Measurements from ENCODE around the gene NTSR1.

Gene NTSR1

GRCh38 chr20:62740286-62741141, 31.9 kb downstream of the NTSR1 start:
- DNase-seq (ENCODE audit: low read depth), result peak; percentile 29

DNA sequence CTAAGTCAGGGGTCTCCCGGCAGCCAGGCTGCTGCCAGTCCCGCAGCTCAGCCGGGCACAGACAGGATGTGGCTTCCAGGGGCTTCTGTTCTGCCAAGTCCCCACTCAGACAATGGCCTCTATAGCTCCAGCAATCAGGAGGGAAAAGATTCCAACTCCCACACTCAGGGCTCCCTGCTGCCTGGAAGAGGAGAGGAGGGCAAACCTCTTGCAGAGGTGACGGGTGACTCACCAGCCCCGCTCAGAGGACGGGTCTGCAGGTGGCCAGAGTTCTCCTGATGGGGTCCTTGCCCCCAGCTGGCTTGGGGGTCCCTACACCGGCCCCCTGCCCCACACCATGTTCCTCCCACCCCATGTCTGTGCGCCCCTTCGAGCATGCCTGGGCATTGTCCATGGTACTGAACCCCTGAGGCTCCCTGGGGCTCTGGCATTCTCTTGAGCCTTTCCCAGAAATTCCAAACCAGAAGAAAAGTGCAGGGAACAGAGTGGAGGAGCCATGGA, 32.6 kb downstream of the NTSR1 start:
- DNase-seq (ENCODE audit: low read depth), result no peak

- no peak for DNase-seq (ENCODE audit: low read depth)
Measured at GRCh38 chr20:62741701-62742491, 33.3 kb downstream of the NTSR1 start.

DNA sequence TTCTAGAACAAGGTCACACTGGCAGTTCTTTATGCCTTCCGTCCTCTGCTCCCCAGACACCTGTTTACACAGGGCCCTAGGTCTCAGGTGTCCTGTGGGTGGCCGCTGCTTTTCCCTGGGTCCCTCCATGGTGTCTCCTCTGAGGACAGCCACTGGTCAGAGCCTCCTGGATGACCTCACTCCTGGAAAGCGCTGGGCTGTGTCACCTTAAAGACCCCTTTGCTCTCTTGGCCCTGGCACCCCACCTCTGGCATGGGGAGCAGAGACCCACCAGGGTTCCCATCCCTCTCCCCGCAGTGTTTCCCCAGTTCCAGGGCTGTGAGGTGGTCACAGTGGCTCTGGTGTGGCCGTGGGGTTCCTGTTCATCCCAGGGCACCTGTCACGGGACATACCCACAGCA, 33.9 kb downstream of the NTSR1 start:
- no peak for DNase-seq (ENCODE audit: low read depth)

DNA sequence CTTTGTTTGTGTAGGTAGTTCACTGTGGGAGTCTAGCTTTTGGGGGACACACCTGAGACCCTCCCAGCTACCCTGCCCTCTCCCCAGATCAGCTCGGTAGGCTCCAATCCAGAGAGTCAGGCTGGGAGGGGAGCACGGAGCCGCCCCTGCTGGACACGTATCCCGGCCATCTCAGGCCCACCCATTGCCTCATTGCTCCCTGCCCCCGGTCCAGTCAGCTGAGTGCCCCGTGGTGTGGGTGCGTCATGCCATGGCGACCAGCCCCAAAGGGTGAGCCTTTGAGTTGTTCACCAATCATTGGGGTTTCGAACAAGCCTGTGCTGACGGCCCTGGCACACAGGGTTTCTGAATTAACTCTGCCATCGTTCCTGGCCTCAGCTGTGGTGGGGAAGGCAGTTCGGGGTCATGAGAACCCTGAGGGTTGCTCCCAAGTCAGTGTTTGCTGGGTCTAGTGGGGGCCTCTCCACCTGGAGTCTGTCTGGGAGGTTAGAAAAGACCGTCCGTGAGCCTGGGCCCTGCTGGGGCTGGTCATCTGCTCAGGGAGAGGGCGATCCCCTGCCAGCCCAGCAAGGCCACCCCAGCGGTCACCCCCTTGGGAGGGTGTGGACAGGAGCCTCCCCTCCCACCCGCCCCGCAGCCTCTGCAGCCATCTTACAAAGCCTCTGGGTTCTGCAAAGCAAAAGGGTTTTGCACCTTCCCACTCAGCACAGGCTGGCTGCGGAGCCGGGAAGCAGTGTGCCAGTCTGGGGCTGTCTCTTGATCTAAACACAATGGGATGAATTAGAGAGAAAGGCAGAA, 34.5 kb downstream of the NTSR1 start:
- DNase-seq (ENCODE audit: low read depth), result no peak

- no peak for DNase-seq (ENCODE audit: low read depth)
Measured at GRCh38 chr20:62743777-62744317, 35.2 kb downstream of the NTSR1 start.

DNA sequence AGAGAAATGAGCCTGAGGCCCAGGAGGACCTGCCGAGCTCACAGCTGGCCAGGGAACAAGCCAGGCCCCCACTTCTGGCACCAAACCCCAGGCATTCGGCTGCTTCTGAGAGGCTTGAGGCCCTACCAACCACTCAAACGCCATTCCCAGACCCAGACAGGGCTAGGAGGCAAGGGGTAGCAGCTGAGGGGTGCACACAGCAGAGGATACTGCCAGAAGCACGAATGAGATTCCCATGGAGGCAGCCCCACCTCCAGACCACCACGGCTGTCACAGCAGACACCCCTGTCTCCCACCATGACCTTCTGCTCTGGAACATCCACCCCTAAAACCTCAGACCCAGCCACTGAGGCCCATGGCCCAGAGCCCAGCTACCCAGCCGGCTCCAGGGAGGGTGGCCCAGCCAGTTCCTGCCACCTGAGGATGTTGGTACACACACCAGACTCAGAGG, 36.1 kb downstream of the NTSR1 start:
- no peak for DNase-seq (ENCODE audit: low read depth)

DNA sequence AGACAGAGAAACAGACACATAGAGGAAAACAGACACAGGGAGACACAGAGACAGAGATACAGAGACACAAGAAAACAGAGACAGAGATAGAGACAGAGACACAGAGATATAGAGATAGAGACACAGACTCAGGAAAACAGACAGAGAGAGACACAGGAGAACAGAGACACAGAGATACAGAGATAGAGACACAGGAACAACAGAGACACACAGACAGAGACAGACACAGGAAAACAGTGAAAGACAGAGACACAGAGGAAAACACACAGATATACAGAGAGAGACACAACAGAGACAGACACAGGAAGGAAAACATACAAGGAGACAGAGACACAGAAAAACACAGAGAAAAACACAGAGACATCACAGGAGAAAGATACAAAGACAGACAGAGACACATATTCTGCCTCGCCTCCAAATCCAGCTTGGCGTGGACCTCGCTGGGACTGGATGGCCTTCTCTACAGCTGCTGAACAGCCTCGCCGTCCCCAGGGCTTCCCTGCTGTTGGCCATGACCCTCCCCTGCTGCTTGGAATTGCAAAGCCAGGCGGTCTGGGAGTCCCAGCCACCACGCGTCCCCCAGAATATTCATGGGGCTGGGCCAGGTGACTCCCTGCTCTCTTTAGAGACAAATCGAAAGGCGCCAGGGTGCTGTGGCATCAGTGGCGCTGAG, 36.8 kb downstream of the NTSR1 start:
- DNase-seq (ENCODE audit: low read depth), result no peak

DNA sequence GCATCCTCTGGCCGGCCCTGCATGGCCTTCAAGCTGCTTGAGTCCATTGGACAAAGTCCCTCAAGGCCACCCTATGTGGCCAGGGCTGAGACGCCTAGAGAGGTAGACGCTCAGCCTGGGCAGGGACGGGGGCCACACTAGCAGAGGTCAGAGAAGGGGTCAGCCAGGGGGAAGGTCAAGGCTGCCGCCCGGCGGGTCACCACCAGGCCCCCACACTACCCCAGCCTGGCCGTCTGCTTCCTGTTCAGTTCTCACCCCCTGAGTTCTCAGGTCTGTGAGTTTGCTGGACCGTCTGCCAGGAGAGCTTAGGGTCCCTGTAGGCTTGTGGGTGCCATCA, 37.3 kb downstream of the NTSR1 start:
- no peak for DNase-seq (ENCODE audit: low read depth)

DNA sequence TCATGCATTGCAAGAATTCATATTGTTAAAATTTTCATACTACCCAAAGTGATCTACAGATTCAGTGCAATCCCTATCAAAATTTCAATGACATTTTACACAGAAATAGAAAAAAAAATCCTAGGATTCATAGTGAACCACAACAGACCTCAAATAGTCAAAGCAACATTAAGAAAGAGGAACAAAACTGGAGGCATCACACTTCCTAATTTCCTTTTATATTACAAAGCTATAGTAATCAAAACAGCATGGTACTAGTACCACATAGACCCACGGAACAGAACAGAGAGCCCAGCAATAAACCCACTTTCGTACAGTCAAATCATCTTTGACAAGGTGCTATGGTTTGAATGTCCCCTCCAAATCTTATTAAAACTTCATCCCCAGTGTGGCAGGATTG, 39.7 kb downstream of the NTSR1 start:
- no peak for DNase-seq (ENCODE audit: low read depth)

DNA sequence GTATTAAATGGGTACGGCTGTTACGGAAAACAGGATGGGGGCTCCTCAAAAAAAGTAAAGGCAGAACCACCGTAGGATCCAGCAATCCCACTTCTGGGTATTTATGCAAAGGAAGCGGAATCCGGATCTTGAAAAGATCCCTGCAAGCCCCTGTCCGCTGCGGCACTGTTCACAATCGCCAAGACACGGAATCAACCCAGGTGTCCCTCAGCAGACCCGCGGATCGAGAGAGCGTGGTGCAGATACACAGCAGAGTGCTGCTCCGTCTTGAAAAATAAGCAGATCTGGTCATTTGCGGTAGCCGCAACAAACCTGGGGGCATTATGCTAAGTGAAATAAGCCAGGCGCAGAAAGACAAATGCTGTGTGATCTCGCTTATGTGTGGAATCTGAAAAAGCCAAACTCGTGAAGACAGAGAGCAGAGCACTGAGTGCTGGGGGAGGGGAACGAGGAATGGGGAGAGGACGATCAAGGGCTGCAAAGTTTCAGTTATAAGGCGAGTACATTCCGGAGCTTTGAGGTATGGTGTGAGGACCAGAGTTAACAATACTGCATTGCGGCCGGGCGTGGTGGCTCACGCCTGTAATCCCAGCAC, 41.3 kb downstream of the NTSR1 start:
- no peak for DNase-seq (ENCODE audit: low read depth)

DNA sequence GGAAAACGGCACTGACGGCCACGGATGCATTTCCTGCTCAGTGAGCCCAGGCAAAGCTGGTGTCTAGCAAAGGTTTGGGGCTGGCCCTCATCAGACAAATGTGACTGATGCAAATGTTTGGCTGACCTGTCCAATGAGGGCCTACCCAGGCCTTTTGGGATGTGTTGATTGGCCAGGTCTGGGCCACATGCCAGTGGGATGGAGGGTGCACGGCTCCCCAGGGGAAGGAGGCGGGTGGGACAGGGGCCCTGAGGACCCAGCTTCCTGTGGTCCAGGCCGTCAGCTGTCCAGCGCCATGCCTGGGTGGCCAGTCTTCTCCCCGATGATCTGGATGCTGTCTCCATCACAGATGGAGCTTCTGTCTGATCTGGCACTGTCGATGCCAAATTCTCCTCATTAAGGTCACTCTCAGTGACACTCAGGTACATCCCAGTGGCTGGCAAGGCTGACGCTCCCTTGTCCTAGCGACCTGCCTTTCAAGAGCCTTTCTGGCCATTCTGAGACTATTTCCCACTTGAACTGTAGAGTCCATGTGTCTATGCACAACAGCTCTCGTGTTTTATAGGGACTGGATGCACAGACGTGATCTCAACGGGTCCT, 43.0 kb downstream of the NTSR1 start:
- DNase-seq (ENCODE audit: low read depth), result no peak

DNA sequence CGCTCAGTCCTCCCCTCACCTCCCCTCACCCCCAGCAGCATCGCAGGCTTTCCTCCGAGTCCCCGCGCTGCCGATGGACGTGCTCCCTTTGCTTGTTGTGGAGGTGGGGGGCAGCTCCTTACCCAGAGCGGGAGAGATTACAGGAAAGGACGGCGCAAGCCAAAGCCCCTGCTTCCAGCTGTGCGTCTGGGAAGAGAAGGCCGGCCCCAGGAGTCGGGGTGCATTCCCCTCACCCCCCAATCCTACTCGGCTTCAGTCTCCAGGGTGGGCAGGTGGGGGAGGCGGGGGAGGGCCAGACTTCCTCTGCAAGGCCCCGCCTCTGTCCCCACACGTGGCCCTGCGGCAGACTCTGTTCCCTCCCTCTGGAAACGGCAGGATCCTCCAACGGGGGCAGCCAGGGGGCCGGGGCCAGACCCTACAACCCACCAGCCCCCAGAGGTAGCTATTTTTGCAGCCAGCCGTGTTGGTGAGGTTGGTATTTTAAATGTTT, 43.6 kb downstream of the NTSR1 start:
- DNase-seq (ENCODE audit: low read depth), result no peak

DNA sequence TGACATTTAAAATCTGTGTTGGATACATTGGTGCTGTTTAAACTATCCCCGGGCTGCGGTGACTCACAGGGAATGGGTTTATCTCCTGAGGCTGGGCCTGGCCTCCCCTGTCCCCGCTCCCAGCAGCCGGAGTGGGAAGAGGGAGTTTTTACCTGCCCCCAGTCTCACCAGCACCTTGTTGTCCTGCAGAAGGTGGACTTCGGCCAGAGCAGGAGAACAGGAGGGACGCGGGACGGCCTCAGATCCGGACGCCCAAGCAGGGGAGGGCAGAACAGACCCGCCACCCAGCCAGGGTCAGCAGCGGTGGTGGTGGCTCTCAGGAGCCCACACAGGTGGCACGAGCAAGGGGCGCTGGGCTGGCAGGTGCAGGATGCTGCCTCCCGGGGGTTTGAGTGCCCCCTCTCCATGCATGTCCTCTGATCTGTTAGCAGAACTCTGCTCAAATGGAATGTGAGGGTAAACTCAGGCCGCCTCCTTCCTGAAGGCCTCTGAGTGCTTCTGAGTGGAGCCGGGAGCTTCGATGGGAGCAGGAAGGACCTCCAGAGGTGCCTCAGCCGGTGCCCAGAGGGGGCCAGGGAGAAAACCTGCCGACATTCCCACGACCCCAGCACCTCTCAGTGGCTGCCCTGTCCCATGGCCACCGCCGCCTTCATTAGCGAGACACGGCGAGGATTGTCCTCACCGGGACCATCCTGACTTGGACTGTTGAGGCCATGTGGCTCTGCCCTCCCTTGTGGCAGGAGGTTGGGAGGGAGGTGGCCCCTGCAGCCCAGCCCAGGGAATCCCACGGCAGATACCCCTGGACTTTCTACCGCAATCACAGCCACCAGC, 44.2 kb downstream of the NTSR1 start:
- no peak for DNase-seq (ENCODE audit: low read depth)

- DNase-seq (ENCODE audit: low read depth), result no peak
Measured at GRCh38 chr20:62753626-62754025, 45.0 kb downstream of the NTSR1 start.

GRCh38 chr20:62754122-62754990, 45.7 kb downstream of the NTSR1 start:
- DNase-seq (ENCODE audit: low read depth), result no peak

GRCh38 chr20:62754991-62755356, 46.3 kb downstream of the NTSR1 start:
- no peak for DNase-seq (ENCODE audit: low read depth)

DNA sequence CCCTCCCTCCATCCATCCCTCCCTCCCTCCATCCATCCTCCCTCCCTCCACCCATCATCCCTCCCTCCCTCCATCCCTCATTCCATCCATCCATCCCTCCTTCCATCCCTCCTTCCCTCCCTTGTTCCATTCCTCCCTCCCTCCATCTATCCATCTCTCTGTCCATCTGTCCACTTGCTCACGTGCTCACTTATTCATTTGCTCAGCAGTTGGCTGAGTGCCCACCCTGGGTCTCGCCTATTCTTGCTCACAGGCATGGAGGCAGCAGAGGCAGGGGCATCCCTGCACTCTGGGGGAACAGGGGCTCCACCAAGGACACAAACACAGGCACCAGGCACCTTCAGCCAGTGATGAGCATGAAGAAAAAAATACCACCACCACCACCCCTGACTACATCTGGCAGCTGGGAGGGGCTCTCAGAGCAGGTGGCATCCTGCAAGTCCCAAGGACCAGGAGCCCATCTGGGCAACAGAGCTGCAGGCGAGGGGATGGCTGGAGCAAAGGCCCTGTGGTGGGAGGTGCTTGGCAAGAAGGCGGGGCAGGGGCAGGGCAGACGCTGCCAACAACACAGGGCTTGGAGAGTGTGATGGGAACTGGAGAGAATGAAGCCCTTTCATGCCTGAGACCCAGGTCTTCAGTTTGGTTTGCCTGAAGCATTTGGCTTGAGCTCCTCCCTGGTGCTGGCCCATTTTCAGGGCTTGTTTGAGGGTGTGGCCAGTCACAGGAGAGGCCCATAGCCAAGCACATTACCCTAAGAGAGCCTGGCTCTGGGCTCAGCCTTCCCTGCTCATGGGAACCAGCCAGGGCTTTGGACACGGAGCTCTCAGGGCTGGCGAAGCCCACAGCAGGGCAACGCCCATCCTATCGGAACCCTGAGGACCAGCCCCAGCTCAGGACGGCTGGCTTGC, 47.4 kb downstream of the NTSR1 start:
- no peak for DNase-seq (ENCODE audit: low read depth)
